Chondrocyte (in vitro differentiated cells): ENCODE measurements around the gene ZNF234. TPM values are rescaled to one million over a fixed set of nuclear protein-coding genes. Genes with fewer than 3 reads are reported as not detected.

ENCODE experiments used
- DNase-seq: peaks from one replicate; pipeline ENCODE4 v3.0.0; 2021; ENCODE audit warnings: mixed read lengths, low spot score
- H3K27ac Mint-ChIP-seq: one replicate; pipeline ENCODE4 v1.8.0; 2021; ENCODE audit warnings: mild to moderate bottlenecking, moderate library complexity, mixed read lengths; ENCODE audit not compliant: unreplicated experiment
- H3K27me3 Mint-ChIP-seq: 2 replicates; pipeline ENCODE4 v1.8.0; 2021; ENCODE audit warnings: low read depth, mixed read lengths
- H3K36me3 Mint-ChIP-seq: 2 replicates; pipeline ENCODE4 v1.8.0; 2021; ENCODE audit warnings: low read depth, mixed read lengths
- H3K4me1 Mint-ChIP-seq: 2 replicates; pipeline ENCODE4 v1.8.0; 2021; ENCODE audit warnings: low read depth, mild to moderate bottlenecking, mixed read lengths
- H3K4me3 Mint-ChIP-seq: one replicate; pipeline ENCODE4 v1.8.0; 2021; ENCODE audit warnings: mild to moderate bottlenecking, moderate library complexity, mixed read lengths; ENCODE audit not compliant: unreplicated experiment
- H3K9me3 Mint-ChIP-seq: 2 replicates; pipeline ENCODE4 v1.8.0; 2021; ENCODE audit warnings: low read depth, mixed read lengths
- total RNA-seq: library from RNA; stranded (reverse); gene quantifications from 3 replicates; pipeline ENCODE4 v1.2.1, GENCODE V29; 2021
- TF ChIP-seq, protein P1 (sequence below): fragments of 200-600 bp; sonication (generic); IDR thresholded peaks from 2 replicates; pipeline ENCODE4 v1.5.0; 2021; ENCODE audit warnings: antibody characterized with exemption, mild to moderate bottlenecking, moderate library complexity

ZNF234 gene
- total RNA-seq, 1 donor from 2014 or later = 14.0 TPM

- Mint-ChIP-seq H3K36me3 (peaks cover 31% of the 10 kb centered on the region), H3K4me1 (no peaks in the 10 kb centered on the region), H3K27ac (no peak overlapping the region), H3K9me3 (peaks cover 19% of the 10 kb centered on the region), H3K27me3 (no peaks in the 10 kb centered on the region), H3K4me3 (no peak overlapping the region)
- DNase-seq = no peak
- TF ChIP-seq, protein P1, sequence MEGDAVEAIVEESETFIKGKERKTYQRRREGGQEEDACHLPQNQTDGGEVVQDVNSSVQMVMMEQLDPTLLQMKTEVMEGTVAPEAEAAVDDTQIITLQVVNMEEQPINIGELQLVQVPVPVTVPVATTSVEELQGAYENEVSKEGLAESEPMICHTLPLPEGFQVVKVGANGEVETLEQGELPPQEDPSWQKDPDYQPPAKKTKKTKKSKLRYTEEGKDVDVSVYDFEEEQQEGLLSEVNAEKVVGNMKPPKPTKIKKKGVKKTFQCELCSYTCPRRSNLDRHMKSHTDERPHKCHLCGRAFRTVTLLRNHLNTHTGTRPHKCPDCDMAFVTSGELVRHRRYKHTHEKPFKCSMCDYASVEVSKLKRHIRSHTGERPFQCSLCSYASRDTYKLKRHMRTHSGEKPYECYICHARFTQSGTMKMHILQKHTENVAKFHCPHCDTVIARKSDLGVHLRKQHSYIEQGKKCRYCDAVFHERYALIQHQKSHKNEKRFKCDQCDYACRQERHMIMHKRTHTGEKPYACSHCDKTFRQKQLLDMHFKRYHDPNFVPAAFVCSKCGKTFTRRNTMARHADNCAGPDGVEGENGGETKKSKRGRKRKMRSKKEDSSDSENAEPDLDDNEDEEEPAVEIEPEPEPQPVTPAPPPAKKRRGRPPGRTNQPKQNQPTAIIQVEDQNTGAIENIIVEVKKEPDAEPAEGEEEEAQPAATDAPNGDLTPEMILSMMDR = no peak
These were observed 9.4 kb upstream of the ZNF234 start for GRCh38 chr19:44131955-44132354.

- Mint-ChIP-seq H3K27ac (peak overlapping the region; percentile 65), H3K4me1 (peaks cover 22% of the 10 kb centered on the region), H3K9me3 (no peaks in the 10 kb centered on the region), H3K4me3 (peak overlapping the region; percentile 93), H3K36me3 (peaks cover 6% of the 10 kb centered on the region), H3K27me3 (no peaks in the 10 kb centered on the region)
- DNase-seq = no peak
- TF ChIP-seq, protein P1 = no peak
These were observed 692 bp downstream of the ZNF234 start for GRCh38 chr19:44142059-44142433.

DNA sequence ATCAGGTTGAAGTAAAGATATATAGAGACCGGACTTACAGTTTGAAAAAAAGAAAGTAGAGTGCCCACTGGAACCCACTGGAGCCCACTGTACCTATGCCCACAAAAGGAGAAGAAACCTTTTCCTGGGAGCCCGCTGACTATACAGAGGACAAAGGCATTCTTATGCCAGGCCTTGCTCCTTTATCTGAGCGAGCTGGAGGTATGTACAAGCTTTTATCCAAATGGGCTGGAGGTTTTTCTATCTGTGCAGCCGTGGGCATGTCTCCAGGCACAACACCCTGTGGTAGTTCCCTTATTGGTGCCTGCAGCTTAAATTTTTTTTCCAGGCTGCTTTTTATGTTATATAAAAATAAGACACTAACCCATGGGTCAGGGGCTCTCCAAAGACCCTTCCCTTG, 8.4 kb downstream of the ZNF234 start:
- TF ChIP-seq, protein P1 = no peak

GRCh38 chr19:44151491-44151890, 10.1 kb downstream of the ZNF234 start:
- Mint-ChIP-seq H3K4me1 (no peaks in the 10 kb centered on the region), H3K27me3 (no peaks in the 10 kb centered on the region), H3K36me3 (peaks cover 61% of the 10 kb centered on the region), H3K4me3 (no peak overlapping the region), H3K9me3 (peaks cover 19% of the 10 kb centered on the region), H3K27ac (no peak overlapping the region)
- TF ChIP-seq, protein P1 = no peak
- DNase-seq = no peak

More for the DNA sequence above, 8.4 kb downstream of the ZNF234 start:
- Mint-ChIP-seq H3K27ac (no peak overlapping the region), H3K36me3 (peaks cover 57% of the 10 kb centered on the region), H3K27me3 (no peaks in the 10 kb centered on the region), H3K4me1 (no peaks in the 10 kb centered on the region), H3K4me3 (no peak overlapping the region), H3K9me3 (peaks cover 13% of the 10 kb centered on the region)
- no peak for DNase-seq

- Mint-ChIP-seq H3K27me3 (no peaks in the 10 kb centered on the region), H3K4me1 (no peaks in the 10 kb centered on the region), H3K9me3 (peaks cover 39% of the 10 kb centered on the region), H3K36me3 (peaks cover 55% of the 10 kb centered on the region), H3K4me3 (no peak overlapping the region), H3K27ac (no peak overlapping the region)
- TF ChIP-seq, protein P1 = no peak
- DNase-seq = no peak
These were observed 15.1 kb downstream of the ZNF234 start for GRCh38 chr19:44156475-44156874.
